K562 (cell line): ENCODE data around the gene DRC3. TPM values are rescaled to one million over a fixed set of nuclear protein-coding genes. Genes with fewer than 3 reads are reported as not detected.
A peak's percentile ranks its signal among the peaks of the same experiment; 100 is the strongest.

Experiments
- ATF1 ChIP-seq, 2 experiments: fragments of 450-650 bp in 1 of 2; IDR thresholded peaks; 2 replicates each; pipeline ENCODE4 v1.6.1; 2016; ENCODE audit warnings: missing compliant biosample characterization in 1 of 2, missing genetic modification characterization in 1 of 2
- BHLHE40 ChIP-seq: IDR thresholded peaks from 2 replicates; pipeline ENCODE4 v1.6.1; 2011; ENCODE audit warnings: low read length, improper control_type of control experiment
- HNRNPH1 ChIP-seq: fragments of 200-400 bp; formaldehyde crosslinking; optimal IDR thresholded peaks from 2 replicates; pipeline ENCODE3; 2017; ENCODE audit warnings: low read depth, mild to moderate bottlenecking, low read length, moderate library complexity
- MEF2A ChIP-seq: IDR thresholded peaks from 2 replicates; pipeline ENCODE4 v1.6.1; 2011; ENCODE audit warnings: low read depth, mild to moderate bottlenecking, low read length, moderate library complexity; ENCODE audit not compliant: control insufficient read depth
- NFRKB ChIP-seq: fragments of 450-650 bp; IDR thresholded peaks from 2 replicates; pipeline ENCODE4 v1.6.1; 2016; ENCODE audit warnings: low read depth
- NUFIP1 ChIP-seq: fragments of 450-650 bp; IDR thresholded peaks from 2 replicates; pipeline ENCODE4 v1.6.1; 2018; ENCODE audit not compliant: partially characterized antibody
- PML ChIP-seq: IDR thresholded peaks from 2 replicates; pipeline ENCODE4 v1.6.1; 2012; ENCODE audit warnings: low read length, inconsistent platforms
- POLR2A ChIP-seq: fragments of 450-650 bp; conservative IDR thresholded peaks from 2 replicates; pipeline ENCODE4 v1.6.1; 2016
- POLR2B ChIP-seq: fragments of 450-650 bp; IDR thresholded peaks from 2 replicates; pipeline ENCODE4 v1.6.1; 2018; ENCODE audit warnings: low read depth; ENCODE audit not compliant: partially characterized antibody
- RBBP5 ChIP-seq: fragments of 200-600 bp; sonication (generic); IDR thresholded peaks from 2 replicates; pipeline ENCODE4 v1.6.1; 2012; ENCODE audit warnings: borderline replicate concordance, mild to moderate bottlenecking, low read length, control low read depth, inconsistent platforms; ENCODE audit not compliant: insufficient read depth, poor library complexity, severe bottlenecking
- RFX1 ChIP-seq: fragments of 450-650 bp; IDR thresholded peaks from 2 replicates; pipeline ENCODE4 v1.6.1; 2016; ENCODE audit warnings: mild to moderate bottlenecking, moderate library complexity
- SIRT6 ChIP-seq: IDR thresholded peaks from one replicate; pipeline ENCODE4 v1.6.1; 2012; ENCODE audit warnings: low read depth, mild to moderate bottlenecking, control low read depth, inconsistent platforms, low read length, moderate library complexity
- TAF7 ChIP-seq: fragments of 450-650 bp; IDR thresholded peaks from 2 replicates; pipeline ENCODE4 v1.6.1; 2016; ENCODE audit warnings: missing genetic modification characterization, missing compliant biosample characterization
- TOE1 ChIP-seq, 2 experiments: fragments of 450-650 bp in 1 of 2; sonication (generic) in 1 of 2; formaldehyde crosslinking in 1 of 2; IDR thresholded peaks; 2 replicates each; pipeline versions ENCODE4 v1.7.1 to v1.8.0; 2016 to 2022; ENCODE audit warnings: borderline replicate concordance in 2 of 2, mild to moderate bottlenecking in 2 of 2, antibody characterized with exemption in 1 of 2, inconsistent platforms in 1 of 2, low read depth in 1 of 2, missing genetic modification reagents in 1 of 2, moderate library complexity in 1 of 2
- ZC3H11A ChIP-seq: IDR thresholded peaks from 2 replicates; pipeline ENCODE4 v1.6.1; 2012; ENCODE audit warnings: low read depth, low read length, improper control_type of control experiment
- polyA plus RNA-seq, 8 experiments: library from polyadenylated mRNA; depleted of rRNA in 4 of 8; stranded (reverse) in 5 of 8; unstranded in 3 of 8; fragments of >200 nt; fragmentation: Nextera tagmentation in 2 of 8; fragmentation: Illumina TruSeq in 1 of 8; extraction: Ambion mirVana in 2 of 8; extraction: Trizol in 1 of 8; gene quantifications; 2 replicates each; pipeline versions ENCODE4 v1.2.1 to v1.2.3, GENCODE V29; 2011 to 2014; ENCODE audit warnings: inconsistent platforms in 1 of 8, missing spikeins in 1 of 8
- total RNA-seq, 7 experiments: library from RNA; depleted of rRNA in 6 of 7; stranded (reverse); fragments of >200 nt in 6 of 7; fragmentation: Illumina TruSeq in 2 of 7; extraction: Trizol in 2 of 7; gene quantifications; 2 replicates each; pipeline versions ENCODE4 v1.2.1 to v1.2.3, GENCODE V29; 2011 to 2021; ENCODE audit warnings: low replicate concordance in 1 of 7
- TF ChIP-seq, protein P1 (sequence below), 2 experiments: fragments of 450-650 bp in 1 of 2; IDR thresholded peaks; 2 replicates each; pipeline ENCODE4 v1.6.1; 2011 to 2017; ENCODE audit warnings: low read depth in 2 of 2, antibody characterized with exemption in 1 of 2, borderline replicate concordance in 1 of 2, low read length in 1 of 2, mild to moderate bottlenecking in 1 of 2, mixed read lengths in 1 of 2; ENCODE audit not compliant: control insufficient read depth in 1 of 2
- TF ChIP-seq, protein P2 (sequence below): sonication (generic); formaldehyde crosslinking; IDR thresholded peaks from 2 replicates; pipeline ENCODE4 v1.8.0; 2022; ENCODE audit warnings: mild to moderate bottlenecking, missing genetic modification reagents
- TF ChIP-seq, protein P3 (sequence below): IDR thresholded peaks from 3 replicates; pipeline ENCODE4 v1.6.1; 2011; ENCODE audit warnings: borderline replicate concordance, mild to moderate bottlenecking; ENCODE audit not compliant: insufficient read length, insufficient read depth
- TF ChIP-seq, protein P4 (sequence below): fragments of 450-650 bp; IDR thresholded peaks from 2 replicates; pipeline ENCODE4 v1.7.0; 2016; ENCODE audit warnings: borderline replicate concordance

DRC3 gene
- total and polyA plus RNA-seq, 9 of the 15 experiments (the other 6 are each of a cell fraction or from before 2014, with no cell fraction given) = 0.10 to 0.84 (median 0.30) TPM; not detected in 3

DNA sequence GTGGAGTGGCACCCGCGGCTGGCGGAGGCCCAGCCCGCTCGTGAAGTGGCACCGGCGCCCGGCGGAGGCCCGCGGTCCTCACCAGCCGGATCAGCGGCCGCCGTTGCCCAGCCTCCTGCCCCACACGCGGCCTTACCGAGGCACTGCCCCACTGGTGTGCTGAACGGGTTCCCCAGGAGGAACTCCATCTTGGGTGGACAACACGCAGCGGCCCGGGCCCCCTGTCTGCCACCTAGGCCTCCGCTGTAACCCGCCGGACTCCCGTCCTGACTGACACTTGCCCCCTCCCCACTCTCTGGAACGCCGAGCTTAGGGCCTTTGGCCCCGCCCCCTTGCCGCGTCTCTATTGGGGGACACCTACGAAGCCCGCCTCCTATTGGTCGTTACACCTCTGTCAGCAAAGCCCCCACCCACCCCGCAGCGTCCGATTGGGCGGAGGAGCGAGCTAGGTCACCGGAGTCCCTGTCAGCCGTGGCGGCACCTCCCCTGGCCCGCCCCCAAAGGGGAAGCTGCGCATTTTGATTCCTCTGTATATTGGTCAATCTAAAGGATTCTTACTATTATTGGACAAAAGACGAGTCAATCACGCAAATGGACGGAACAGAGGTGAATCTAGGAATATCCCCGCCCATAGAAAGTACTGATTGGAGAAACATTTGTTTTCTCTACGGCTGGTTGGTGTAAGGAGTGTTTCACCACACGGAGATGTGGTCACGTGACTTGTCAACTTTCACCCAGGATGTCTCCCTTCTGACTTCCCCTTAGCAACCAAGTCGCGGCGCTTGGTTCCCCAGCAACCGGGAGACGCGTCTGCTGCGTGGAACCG lies at the start of gene DRC3, which contains the start of gene TOM1L2 (continued):
- TF ChIP-seq ZC3H11A (no peak), RBBP5 (no peak), TAF7 (tag) (no peak), PML (no peak), NUFIP1 (no peak), ATF1 (CRISPR knock-in tag; IDR thresholded peaks at IDR 0.05) (no peak), ATF1 (tag; IDR thresholded peaks at IDR 0.05) (peak; percentile 95), POLR2A (peak; percentile 52; the same call in 1 of the 2 replicates), SIRT6 (no peak), POLR2B (no peak), TOE1 (IDR thresholded peaks at IDR 0.05; ENCODE audit: borderline replicate concordance) (peak; percentile 100), TOE1 (CRISPR knock-in tag; IDR thresholded peaks at IDR 0.05; ENCODE audit: borderline replicate concordance, low read depth) (no peak), RFX1 (peak; percentile 97), BHLHE40 (peak; percentile 83), MEF2A (no peak), NFRKB (no peak), HNRNPH1 (no peak)
- TF ChIP-seq, protein P1, sequence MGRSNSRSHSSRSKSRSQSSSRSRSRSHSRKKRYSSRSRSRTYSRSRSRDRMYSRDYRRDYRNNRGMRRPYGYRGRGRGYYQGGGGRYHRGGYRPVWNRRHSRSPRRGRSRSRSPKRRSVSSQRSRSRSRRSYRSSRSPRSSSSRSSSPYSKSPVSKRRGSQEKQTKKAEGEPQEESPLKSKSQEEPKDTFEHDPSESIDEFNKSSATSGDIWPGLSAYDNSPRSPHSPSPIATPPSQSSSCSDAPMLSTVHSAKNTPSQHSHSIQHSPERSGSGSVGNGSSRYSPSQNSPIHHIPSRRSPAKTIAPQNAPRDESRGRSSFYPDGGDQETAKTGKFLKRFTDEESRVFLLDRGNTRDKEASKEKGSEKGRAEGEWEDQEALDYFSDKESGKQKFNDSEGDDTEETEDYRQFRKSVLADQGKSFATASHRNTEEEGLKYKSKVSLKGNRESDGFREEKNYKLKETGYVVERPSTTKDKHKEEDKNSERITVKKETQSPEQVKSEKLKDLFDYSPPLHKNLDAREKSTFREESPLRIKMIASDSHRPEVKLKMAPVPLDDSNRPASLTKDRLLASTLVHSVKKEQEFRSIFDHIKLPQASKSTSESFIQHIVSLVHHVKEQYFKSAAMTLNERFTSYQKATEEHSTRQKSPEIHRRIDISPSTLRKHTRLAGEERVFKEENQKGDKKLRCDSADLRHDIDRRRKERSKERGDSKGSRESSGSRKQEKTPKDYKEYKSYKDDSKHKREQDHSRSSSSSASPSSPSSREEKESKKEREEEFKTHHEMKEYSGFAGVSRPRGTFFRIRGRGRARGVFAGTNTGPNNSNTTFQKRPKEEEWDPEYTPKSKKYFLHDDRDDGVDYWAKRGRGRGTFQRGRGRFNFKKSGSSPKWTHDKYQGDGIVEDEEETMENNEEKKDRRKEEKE (IDR thresholded peaks at IDR 0.05; ENCODE audit: borderline replicate concordance in 1 of 2, control insufficient read depth in 1 of 2, low read depth in 2 of 2, low read length in 1 of 2) = no peak
- TF ChIP-seq, protein P2, sequence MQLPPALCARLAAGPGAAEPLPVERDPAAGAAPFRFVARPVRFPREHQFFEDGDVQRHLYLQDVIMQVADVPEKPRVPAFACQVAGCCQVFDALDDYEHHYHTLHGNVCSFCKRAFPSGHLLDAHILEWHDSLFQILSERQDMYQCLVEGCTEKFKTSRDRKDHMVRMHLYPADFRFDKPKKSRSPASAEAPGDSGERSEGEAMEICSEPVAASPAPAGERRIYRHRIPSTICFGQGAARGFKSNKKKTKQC = peak; percentile 90
- TF ChIP-seq, protein P3, sequence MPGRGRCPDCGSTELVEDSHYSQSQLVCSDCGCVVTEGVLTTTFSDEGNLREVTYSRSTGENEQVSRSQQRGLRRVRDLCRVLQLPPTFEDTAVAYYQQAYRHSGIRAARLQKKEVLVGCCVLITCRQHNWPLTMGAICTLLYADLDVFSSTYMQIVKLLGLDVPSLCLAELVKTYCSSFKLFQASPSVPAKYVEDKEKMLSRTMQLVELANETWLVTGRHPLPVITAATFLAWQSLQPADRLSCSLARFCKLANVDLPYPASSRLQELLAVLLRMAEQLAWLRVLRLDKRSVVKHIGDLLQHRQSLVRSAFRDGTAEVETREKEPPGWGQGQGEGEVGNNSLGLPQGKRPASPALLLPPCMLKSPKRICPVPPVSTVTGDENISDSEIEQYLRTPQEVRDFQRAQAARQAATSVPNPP = no peak
- TF ChIP-seq, protein P4, sequence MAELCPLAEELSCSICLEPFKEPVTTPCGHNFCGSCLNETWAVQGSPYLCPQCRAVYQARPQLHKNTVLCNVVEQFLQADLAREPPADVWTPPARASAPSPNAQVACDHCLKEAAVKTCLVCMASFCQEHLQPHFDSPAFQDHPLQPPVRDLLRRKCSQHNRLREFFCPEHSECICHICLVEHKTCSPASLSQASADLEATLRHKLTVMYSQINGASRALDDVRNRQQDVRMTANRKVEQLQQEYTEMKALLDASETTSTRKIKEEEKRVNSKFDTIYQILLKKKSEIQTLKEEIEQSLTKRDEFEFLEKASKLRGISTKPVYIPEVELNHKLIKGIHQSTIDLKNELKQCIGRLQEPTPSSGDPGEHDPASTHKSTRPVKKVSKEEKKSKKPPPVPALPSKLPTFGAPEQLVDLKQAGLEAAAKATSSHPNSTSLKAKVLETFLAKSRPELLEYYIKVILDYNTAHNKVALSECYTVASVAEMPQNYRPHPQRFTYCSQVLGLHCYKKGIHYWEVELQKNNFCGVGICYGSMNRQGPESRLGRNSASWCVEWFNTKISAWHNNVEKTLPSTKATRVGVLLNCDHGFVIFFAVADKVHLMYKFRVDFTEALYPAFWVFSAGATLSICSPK = no peak
